ENCODE data around the gene PLEKHF1.

DNA sequence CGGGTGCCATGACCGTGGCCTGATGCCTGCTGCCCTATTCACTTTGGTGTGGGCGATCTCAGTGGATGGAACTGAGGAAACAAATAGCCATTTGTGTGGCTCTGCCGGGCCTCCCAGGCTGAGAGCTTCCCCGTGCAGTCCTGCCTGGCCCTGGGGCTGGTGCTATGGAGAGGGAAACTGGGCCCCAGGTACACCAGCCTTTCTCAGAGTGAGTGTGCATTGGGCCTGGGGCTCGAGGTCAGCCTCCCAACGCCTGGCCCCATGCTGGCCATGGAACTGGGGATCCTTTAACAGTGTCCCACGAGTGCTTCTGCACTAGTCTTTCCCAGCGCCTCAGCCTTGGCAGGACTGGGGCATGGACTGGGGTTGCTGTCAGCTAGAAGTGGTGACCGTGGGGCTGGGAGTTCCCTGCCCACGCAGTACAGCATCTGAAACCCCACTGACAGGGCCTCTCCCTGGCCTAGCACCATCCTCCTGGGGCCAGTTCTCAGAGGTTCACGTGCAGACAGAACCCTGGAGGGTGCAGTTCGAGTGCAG lies 10.5 kb downstream of the PLEKHF1 start:
- TF ChIP-seq, protein P1, sequence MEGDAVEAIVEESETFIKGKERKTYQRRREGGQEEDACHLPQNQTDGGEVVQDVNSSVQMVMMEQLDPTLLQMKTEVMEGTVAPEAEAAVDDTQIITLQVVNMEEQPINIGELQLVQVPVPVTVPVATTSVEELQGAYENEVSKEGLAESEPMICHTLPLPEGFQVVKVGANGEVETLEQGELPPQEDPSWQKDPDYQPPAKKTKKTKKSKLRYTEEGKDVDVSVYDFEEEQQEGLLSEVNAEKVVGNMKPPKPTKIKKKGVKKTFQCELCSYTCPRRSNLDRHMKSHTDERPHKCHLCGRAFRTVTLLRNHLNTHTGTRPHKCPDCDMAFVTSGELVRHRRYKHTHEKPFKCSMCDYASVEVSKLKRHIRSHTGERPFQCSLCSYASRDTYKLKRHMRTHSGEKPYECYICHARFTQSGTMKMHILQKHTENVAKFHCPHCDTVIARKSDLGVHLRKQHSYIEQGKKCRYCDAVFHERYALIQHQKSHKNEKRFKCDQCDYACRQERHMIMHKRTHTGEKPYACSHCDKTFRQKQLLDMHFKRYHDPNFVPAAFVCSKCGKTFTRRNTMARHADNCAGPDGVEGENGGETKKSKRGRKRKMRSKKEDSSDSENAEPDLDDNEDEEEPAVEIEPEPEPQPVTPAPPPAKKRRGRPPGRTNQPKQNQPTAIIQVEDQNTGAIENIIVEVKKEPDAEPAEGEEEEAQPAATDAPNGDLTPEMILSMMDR (IDR thresholded peaks at IDR 0.05) = no peak
- TF ChIP-seq POLR2A (IDR thresholded peaks at IDR 0.05) = no peak

All from lower leg skin (tissue), 3 donors.